Natural killer cell (primary cell): ENCODE results near the gene CDC14B. TPM values are rescaled to one million over a fixed set of nuclear protein-coding genes. Genes with fewer than 3 reads are reported as not detected.
A peak's percentile ranks its signal among the peaks of the same experiment; 100 is the strongest.

Source experiments
- ATAC-seq, 3 donors: fragments of 150-1000 bp in 2 of 3; fragments of 200-7000 bp in 1 of 3; cut with Tn5 transposase; 1 replicate in 1 of 3; 2 replicates in 2 of 3; pipeline ENCODE4 v1.10.0; 2021; ENCODE audit warnings: mild to moderate bottlenecking in 2 of 3, moderate library complexity in 2 of 3
- DNase-seq, 2 donors: peaks; one replicate each; pipeline versions ENCODE4 v3.0.0 to v3.0.0-alpha.2; 2013 to 2021; ENCODE audit warnings: mixed read lengths in 1 of 2
- H3K27ac ChIP-seq: one replicate; pipeline ENCODE4 v1.5.1; 2013; ENCODE audit warnings: mild to moderate bottlenecking, low read length
- H3K27me3 ChIP-seq: one replicate; pipeline ENCODE4 v1.6.1; 2013; ENCODE audit warnings: low read length; ENCODE audit not compliant: control insufficient read depth, insufficient read depth
- H3K36me3 ChIP-seq: one replicate; pipeline ENCODE4 v1.6.1; 2013; ENCODE audit warnings: low read length; ENCODE audit not compliant: control insufficient read depth, insufficient read depth
- H3K4me1 ChIP-seq: one replicate; pipeline ENCODE4 v1.6.1; 2013; ENCODE audit warnings: low read length; ENCODE audit not compliant: control insufficient read depth, insufficient read depth
- H3K4me3 ChIP-seq: one replicate; pipeline ENCODE4 v1.5.1; 2013; ENCODE audit warnings: low read length
- H3K9me3 ChIP-seq: one replicate; pipeline ENCODE4 v1.6.1; 2013; ENCODE audit warnings: low read length; ENCODE audit not compliant: control insufficient read depth, insufficient read depth
- H3K27ac Mint-ChIP-seq, 2 donors: one replicate each; pipeline ENCODE4 v1.8.0; 2022; ENCODE audit warnings: mild to moderate bottlenecking in 2 of 2, mixed read lengths in 2 of 2, moderate library complexity in 1 of 2
- H3K27me3 Mint-ChIP-seq, 2 donors: one replicate each; pipeline ENCODE4 v1.8.0; 2022; ENCODE audit warnings: low read depth in 2 of 2, mixed read lengths in 2 of 2
- H3K36me3 Mint-ChIP-seq: one replicate; pipeline ENCODE4 v1.8.0; 2022; ENCODE audit warnings: mixed read lengths
- H3K4me1 Mint-ChIP-seq, 2 donors: one replicate each; pipeline ENCODE4 v1.8.0; 2022; ENCODE audit warnings: mixed read lengths in 2 of 2
- H3K4me3 Mint-ChIP-seq: one replicate; pipeline ENCODE4 v1.8.0; 2022; ENCODE audit warnings: mild to moderate bottlenecking, moderate library complexity, mixed read lengths
- H3K9me3 Mint-ChIP-seq, 2 donors: one replicate each; pipeline ENCODE4 v1.8.0; 2022; ENCODE audit warnings: mixed read lengths in 2 of 2
- CTCF ChIP-seq: fragments of 200-600 bp; IDR thresholded peaks from one replicate; pipeline ENCODE4 v1.8.0; 2022; ENCODE audit warnings: antibody characterized with exemption
- WGBS: methylation state at CpG from one replicate; pipeline ENCODE4 v1.1.7; 2013; ENCODE audit warnings: missing lambda C conversion rate; ENCODE audit not compliant: insufficient coverage; 5-methylcytosine and 5-hydroxymethylcytosine counted together
- intact Hi-C: fragments of 100-400 bp; cut with micrococcal nuclease; formaldehyde crosslinking; loops from one replicate; pipeline ENCODE4 v1.14.2; 2022
- total RNA-seq, 4 donors: library from RNA; stranded (reverse); fragments of 120-200 nt in 1 of 4; gene quantifications; one replicate each; pipeline versions ENCODE4 v1.2.3 to v1.2.4, GENCODE V29; 2013 to 2022

CDC14B gene
- total RNA-seq, 3 donors from 2014 or later (not counting 1 experiment from before 2014, with no cell fraction given), result 2.3 to 4.7 (median 3.9) TPM

DNA sequence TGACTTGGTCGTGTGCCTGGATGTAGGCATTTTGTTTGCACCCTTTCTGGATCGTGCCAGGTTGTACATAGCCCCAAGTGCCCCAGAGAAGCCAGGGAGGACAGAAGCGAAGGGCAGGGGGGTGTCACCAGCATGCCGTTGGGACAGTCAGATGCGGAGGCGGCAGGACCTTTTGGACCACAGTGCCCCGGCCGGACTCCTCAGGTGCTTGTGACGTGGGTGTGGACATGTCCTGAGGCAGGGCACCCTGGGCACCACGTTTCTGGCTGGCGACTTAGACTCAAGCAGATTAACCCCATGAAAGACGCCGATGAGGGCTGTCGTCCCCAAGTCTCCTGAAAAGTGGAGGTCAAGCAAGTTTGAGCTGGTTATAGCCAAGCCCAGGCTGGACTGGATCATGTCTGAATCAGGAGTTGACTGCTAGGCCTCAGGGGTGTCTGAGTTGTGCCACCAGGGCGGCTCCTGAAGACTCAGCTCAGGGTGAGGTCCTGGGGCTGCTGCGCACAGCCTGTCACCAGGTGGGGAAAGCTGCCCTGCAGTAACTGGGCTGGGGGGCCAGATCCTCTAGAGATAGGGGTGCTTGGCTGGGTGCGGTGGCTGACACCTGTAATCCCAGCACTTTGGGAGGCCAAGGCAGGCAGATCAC lies 127.6 kb downstream of the CDC14B start:
- peaks cover 23% of the 10 kb centered on the region for H3K36me3 ChIP-seq

GRCh38 chr9:96491079-96491879 lies 128.4 kb downstream of the CDC14B start:
- H3K36me3 Mint-ChIP-seq, result no peaks in the 10 kb centered on the region
- peaks cover 0 to 4% of the 10 kb centered on the region in 2 donors for H3K4me1 Mint-ChIP-seq
- no peaks in the 10 kb centered on the region for H3K27me3 Mint-ChIP-seq
- WGBS, result 83% methylated on average over 10 of the region's 10 CpGs
- Histone ChIP-seq H3K27me3 (no peaks in the 10 kb centered on the region), H3K4me1 (no peaks in the 10 kb centered on the region), H3K4me3 (no peak overlapping the region), H3K9me3 (no peaks in the 10 kb centered on the region), H3K27ac (no peak overlapping the region), H3K36me3 (peaks cover 26% of the 10 kb centered on the region)
- DNase-seq (peak in 1 of 2 donors; percentile 6), ATAC-seq (no peak)
- no peak overlapping the region for H3K4me3 Mint-ChIP-seq
- no peak overlapping the region for H3K27ac Mint-ChIP-seq
- intact Hi-C loops, result no loop called here
- H3K9me3 Mint-ChIP-seq, result no peaks in the 10 kb centered on the region
- TF ChIP-seq CTCF, result no peak

More for the DNA sequence above, 127.6 kb downstream of the CDC14B start:
- H3K36me3 Mint-ChIP-seq, result no peaks in the 10 kb centered on the region
- intact Hi-C loops, result no loop called here
- peaks cover 0 to 4% of the 10 kb centered on the region in 2 donors for H3K4me1 Mint-ChIP-seq
- H3K9me3 Mint-ChIP-seq, result no peaks in the 10 kb centered on the region
- H3K27me3 ChIP-seq, result no peaks in the 10 kb centered on the region
- ATAC-seq, result no peak
- H3K9me3 ChIP-seq, result no peaks in the 10 kb centered on the region
- no peaks in the 10 kb centered on the region for H3K27me3 Mint-ChIP-seq
- H3K4me3 Mint-ChIP-seq, result no peak overlapping the region
- H3K27ac Mint-ChIP-seq, result no peak overlapping the region
- H3K4me3 ChIP-seq, result no peak overlapping the region
- no peak overlapping the region for H3K27ac ChIP-seq
- no peaks in the 10 kb centered on the region for H3K4me1 ChIP-seq
- WGBS, result 93% methylated on average over 17 of the region's 17 CpGs
- DNase-seq, result no peak
- TF ChIP-seq CTCF, result no peak

GRCh38 chr9:96490534-96491078 lies 129.0 kb downstream of the CDC14B start:
- Mint-ChIP-seq H3K27ac (no peak overlapping the region), H3K27me3 (no peaks in the 10 kb centered on the region), H3K4me3 (no peak overlapping the region), H3K9me3 (no peaks in the 10 kb centered on the region), H3K36me3 (no peaks in the 10 kb centered on the region), H3K4me1 (peaks cover 0 to 4% of the 10 kb centered on the region in 2 donors)
- Histone ChIP-seq H3K36me3 (peaks cover 27% of the 10 kb centered on the region), H3K4me3 (no peak overlapping the region), H3K27me3 (no peaks in the 10 kb centered on the region), H3K9me3 (no peaks in the 10 kb centered on the region), H3K4me1 (no peaks in the 10 kb centered on the region), H3K27ac (no peak overlapping the region)
- DNase-seq (no peak), ATAC-seq (no peak)
- intact Hi-C loops, result no loop called here
- WGBS, result 99% methylated on average over 10 of the region's 10 CpGs
- no peak for TF ChIP-seq CTCF
